GM03348 (cell line): ENCODE data around the gene VPS18.
A peak's percentile ranks its signal among the peaks of the same experiment; 100 is the strongest.

Experiments
- DNase-seq: peaks from one replicate; pipeline ENCODE4 v3.0.0; 2012; ENCODE audit warnings: low spot score

Gene VPS18

DNA sequence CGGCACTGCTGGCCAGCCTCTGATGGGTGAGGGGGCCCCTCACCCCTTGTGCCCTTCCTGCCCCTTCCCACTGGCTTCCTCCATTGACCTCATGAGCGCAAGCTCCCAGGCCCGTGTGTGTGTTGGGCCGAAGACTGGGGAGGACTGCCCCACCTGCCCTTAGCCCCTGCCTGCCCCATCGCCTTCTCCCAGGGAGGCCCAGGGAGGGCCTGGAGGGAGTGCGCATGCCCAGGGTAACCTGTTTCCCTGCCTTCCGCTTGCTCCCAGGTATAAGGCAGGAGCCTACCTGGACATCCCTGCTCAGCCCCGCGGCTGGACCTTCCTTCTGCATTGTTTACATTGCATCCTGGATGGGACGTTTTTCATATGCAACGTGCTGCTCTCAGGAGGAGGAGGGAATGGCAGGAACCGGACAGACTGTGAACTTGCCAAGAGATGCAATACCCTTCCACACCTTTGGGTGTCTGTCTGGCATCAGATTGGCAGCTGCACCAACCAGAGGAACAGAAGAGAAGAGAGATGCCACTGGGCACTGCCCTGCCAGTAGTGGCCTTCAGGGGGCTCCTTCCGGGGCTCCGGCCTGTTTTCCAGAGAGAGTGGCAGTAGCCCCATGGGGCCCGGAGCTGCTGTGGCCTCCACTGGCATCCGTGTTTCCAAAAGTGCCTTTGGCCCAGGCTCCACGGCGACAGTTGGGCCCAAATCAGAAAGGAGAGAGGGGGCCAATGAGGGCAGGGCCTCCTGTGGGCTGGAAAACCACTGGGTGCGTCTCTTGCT, 43.7 kb downstream of the VPS18 start:
- no peak for DNase-seq

DNA sequence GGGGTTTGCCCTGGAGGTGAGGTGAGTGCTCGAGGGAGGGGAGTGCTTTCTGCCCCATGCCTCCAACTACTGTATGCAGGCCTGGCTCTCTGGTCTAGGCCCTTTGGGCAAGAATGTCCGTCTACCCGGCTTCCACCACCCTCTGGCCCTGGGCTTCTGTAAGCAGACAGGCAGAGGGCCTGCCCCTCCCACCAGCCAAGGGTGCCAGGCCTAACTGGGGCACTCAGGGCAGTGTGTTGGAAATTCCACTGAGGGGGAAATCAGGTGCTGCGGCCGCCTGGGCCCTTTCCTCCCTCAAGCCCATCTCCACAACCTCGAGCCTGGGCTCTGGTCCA, 44.3 kb downstream of the VPS18 start:
- DNase-seq, result no peak

DNA sequence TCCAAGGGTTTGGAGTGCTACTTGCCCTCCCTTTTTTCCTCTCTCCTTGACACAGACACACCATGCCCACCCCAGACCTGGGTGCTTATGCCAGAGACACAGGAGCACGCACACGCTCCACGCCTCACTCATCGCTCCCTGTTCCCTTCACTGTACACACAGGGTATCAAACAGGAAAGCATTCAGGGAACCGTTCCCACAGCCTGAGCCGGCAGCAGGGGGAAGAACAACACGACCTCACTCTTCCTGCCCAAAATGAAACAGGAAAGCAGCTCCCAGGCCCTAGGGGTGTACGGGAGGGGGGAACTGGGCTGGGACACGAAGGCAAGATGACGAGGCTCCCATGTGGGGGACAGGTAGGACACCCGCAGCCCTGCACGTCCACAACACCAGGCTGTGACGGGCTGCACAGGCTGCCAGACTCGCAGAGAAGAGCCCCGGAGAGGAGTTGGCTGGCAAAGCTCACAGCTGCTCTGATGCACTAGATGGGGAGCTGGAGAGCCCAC, 46.1 kb downstream of the VPS18 start:
- DNase-seq, result no peak

DNA sequence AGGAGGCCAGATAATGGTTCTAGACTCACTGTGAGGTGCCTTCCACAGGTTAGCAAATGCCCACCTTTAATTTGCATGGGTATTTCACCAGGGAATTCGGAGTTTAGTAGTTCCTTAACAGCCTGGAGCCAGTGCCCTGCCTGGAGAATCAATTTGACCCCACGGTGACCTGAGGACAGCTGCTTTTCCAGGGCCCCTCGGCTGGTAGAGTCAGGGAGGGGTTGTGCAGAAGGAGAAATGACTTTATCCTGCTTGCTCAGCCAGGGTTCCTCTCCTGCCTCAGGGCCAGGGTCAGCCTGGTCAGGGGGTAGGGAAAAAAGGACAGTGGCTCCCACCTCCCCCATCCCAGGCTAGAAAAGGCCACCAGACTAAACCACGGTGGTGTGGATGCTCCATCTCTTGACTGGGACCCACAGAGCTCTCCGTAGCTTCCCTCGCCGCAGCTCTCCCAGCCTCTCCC, 46.8 kb downstream of the VPS18 start:
- no peak for DNase-seq

DNA sequence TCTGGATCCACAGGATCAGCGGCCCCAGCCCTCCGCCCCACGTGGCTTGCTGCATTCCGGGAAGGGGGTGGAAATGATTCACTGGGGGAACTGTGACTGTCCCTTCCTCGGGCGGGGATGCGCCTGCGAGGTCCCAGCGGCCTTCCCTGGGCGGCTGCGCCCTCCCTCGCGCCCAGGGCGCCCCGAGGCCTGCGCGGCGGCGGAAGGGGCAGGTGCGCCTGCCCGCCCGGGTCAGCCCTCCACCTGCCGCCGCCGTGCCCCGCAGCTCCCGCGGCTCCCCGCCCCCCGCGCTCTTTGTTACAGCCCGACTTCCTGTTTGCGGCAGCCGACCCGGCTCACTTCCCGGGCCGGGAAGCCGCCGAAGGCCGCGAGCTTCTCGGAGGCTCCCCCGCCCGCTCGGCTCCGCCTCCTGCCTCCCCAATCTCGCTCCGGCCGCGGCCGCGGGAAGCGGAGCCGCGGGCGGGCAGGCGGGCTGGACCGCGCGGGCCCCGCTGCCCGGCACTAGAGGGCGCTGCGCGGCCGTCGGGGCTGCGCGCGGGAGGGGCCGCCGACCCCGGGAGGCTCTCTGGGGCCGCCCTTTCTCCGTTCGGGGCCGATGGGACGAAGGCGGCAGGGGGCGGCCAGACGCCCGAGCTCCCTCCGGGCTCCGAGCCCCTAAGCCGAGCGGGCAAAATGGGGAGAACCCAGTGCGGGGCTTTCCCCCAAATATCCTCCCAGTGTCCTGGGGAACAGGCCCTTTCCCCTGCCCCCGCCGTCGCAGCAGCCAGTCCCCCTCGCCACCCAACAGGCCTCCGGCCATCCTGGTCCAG, 47.5 kb downstream of the VPS18 start:
- DNase-seq, result peak; percentile 96

DNA sequence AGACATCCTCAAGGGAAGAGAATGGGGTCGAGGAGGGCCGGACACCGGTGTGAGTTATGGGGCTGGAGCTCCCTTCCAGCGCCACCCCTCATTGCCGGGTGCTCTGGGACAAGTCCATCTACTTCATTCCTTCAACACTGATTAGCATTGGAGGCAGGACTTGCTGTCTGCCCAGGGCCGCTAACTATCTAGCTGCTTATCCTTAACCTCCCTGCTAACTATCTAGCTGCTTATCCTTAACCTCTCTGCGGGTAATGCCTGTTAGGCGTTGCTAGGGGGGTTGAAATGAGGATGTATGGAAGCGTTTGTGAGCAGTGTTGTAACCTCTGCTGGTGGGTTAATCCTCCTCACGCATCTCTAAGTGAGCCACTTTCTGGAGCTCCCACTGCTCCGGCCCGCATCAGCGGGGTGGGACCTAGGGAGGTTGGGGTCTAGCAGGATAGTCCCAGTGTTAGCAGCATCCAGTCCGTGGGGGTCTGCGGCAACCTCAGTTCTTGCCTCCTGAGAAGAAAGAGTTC, 48.1 kb downstream of the VPS18 start:
- no peak for DNase-seq

- no peak for DNase-seq
Measured at GRCh38 chr15:40942878-40943277, 48.6 kb downstream of the VPS18 start.

GRCh38 chr15:40943764-40944365, 49.6 kb downstream of the VPS18 start:
- DNase-seq, result no peak

GRCh38 chr15:40944510-40945296, 50.5 kb downstream of the VPS18 start:
- no peak for DNase-seq

- no peak for DNase-seq
Measured at GRCh38 chr15:40948706-40949473, 54.6 kb downstream of the VPS18 start.

- DNase-seq, result no peak
Measured at GRCh38 chr15:40949756-40950207, 55.5 kb downstream of the VPS18 start.

DNA sequence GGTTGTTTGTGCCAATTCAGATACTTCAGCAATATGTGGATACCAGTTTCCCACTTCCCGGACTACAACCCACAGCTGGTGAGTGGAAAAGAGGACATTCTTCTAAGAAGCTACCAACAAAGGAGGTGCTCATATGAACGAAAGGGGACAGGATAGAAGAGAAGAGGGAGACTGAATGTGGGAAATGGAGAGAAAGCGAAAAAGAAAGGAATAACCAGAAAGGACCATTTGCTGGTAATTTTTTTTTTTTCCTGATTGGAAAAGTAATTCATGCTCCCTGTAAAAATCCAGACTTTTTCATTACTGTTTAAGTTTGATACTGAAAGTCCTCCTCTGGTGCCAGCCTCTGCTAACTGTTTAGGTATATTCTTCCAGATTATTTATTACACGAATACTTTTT, 57.5 kb downstream of the VPS18 start:
- DNase-seq, result no peak

DNA sequence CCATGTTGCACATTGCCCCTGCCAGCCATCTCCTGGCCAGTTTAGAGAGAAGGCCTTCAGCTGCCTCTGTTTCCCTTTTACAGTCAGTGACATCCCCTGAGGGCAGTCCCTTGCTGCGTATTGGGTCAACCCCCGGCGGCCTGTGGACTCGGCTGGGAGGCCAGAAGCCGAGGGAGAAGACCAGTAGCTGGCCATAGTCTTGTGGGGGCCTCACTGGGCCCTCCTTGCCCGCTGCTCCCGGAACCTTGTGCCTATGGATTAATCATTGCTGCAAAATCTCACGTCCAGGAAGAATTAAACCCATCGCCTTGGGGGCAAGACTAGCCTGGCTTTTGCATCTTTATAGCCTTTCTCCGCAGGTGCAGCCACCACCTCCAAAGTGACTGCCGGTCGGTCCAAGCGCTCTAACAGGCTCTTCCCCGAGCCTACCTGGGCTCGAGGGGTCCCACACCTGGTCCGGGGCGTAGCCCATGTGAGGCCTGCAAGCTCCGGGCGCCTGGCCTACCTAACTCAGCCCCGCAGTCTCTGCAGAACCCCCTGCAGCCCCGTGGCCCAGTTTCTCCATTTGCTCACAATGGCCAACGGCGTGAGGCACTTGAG, 58.2 kb downstream of the VPS18 start:
- no peak for DNase-seq

GRCh38 chr15:40952901-40953712, 58.9 kb downstream of the VPS18 start, which contains the start of gene CHAC1:
Gene CHAC1, plus strand, starts transcription at chr15:40953471. Its CDS starts 113 bp downstream, at chr15:40953584.
- DNase-seq, result peak; percentile 100
